ENCODE results near the gene TTC32.

DNA sequence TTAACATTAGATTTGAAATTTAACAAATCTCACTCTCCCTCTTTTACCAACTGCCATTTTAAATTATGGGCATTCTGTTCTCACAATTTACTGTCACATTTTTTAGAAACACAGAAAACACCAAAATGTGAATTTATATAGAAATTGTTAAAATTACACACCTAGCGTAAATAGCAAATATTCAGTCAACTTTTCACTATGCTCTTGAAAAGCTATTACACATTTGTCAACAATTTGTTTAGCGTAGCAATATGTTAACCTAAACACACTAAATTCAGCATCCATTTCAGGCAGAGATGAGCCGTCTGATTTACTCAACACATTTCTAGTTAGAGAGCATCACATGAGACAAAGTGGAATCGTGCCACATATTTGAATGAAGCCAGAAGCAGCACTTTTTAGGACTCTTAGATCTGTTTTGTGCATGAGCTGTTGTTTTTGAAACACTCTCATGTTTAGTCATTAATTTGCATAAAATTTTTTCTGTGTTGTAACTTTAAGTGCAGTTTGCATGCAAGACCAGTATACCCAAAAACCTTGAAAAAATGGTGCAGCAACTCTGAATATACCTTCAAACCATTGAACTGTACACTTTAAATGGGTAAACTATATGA lies 8.2 kb downstream of the TTC32 start:
- TF ChIP-seq, protein P1, sequence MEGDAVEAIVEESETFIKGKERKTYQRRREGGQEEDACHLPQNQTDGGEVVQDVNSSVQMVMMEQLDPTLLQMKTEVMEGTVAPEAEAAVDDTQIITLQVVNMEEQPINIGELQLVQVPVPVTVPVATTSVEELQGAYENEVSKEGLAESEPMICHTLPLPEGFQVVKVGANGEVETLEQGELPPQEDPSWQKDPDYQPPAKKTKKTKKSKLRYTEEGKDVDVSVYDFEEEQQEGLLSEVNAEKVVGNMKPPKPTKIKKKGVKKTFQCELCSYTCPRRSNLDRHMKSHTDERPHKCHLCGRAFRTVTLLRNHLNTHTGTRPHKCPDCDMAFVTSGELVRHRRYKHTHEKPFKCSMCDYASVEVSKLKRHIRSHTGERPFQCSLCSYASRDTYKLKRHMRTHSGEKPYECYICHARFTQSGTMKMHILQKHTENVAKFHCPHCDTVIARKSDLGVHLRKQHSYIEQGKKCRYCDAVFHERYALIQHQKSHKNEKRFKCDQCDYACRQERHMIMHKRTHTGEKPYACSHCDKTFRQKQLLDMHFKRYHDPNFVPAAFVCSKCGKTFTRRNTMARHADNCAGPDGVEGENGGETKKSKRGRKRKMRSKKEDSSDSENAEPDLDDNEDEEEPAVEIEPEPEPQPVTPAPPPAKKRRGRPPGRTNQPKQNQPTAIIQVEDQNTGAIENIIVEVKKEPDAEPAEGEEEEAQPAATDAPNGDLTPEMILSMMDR (IDR thresholded peaks at IDR 0.05; ENCODE audit: low read length) = no peak
- no peak for TF ChIP-seq EZH2phosphoT487 (IDR thresholded peaks at IDR 0.05; ENCODE audit: low read length)
